NCI-H748 treated with DMSO at 0.1 percent for 48 hours (cell line): ENCODE results near the gene CLIC4.
"Not testable (repeated sequence)": the region's sequence is repeated elsewhere in the genome, so short reads cannot be mapped to it uniquely, and the experiment has no call there.

ENCODE experiments used
- DNase-seq: peaks from one replicate; lab custom pipeline; 2025; lab: John Stamatoyannopoulos, UW

The CLIC4 gene

GRCh38 chr1:24717887-24718650 is 27.2 kb upstream of the CLIC4 start:
- DNase-seq, result no peak

- DNase-seq, result no peak
These were observed 25.1 kb upstream of the CLIC4 start for GRCh38 chr1:24720152-24720551.

GRCh38 chr1:24721533-24721932 is 23.7 kb upstream of the CLIC4 start:
- no peak for DNase-seq

GRCh38 chr1:24722073-24723035 is 22.9 kb upstream of the CLIC4 start:
- DNase-seq, result not testable (repeated sequence)

GRCh38 chr1:24724345-24725208 is 20.7 kb upstream of the CLIC4 start:
- peak; percentile 13 for DNase-seq

- DNase-seq, result no peak
These were observed 20.0 kb upstream of the CLIC4 start for GRCh38 chr1:24725209-24725651.

GRCh38 chr1:24726741-24727140 is 18.5 kb upstream of the CLIC4 start:
- no peak for DNase-seq

GRCh38 chr1:24727501-24728216 is 17.6 kb upstream of the CLIC4 start:
- DNase-seq, result no peak

- no peak for DNase-seq
These were observed 16.3 kb upstream of the CLIC4 start for GRCh38 chr1:24728982-24729381.

- no peak for DNase-seq
These were observed 12.9 kb upstream of the CLIC4 start for GRCh38 chr1:24732186-24732885.

GRCh38 chr1:24733342-24733741 is 11.9 kb upstream of the CLIC4 start:
- DNase-seq, result not testable (repeated sequence)

GRCh38 chr1:24735156-24735508 is 10.1 kb upstream of the CLIC4 start:
- DNase-seq, result no peak

- DNase-seq, result no peak
These were observed 9.5 kb upstream of the CLIC4 start for GRCh38 chr1:24735509-24736375.

- no peak for DNase-seq
These were observed 7.7 kb upstream of the CLIC4 start for GRCh38 chr1:24737368-24738117.

GRCh38 chr1:24739241-24739640 is 6.0 kb upstream of the CLIC4 start:
- no peak for DNase-seq

GRCh38 chr1:24742090-24742938 is 2.9 kb upstream of the CLIC4 start:
- no peak for DNase-seq

- DNase-seq, result no peak
These were observed 1.6 kb upstream of the CLIC4 start for GRCh38 chr1:24743404-24744211.
